Vagina (tissue), 2 donors: ENCODE measurements around the gene ZNF135.

Experiments used
- POLR2A ChIP-seq, 2 donors: fragments of 450-650 bp; IDR thresholded peaks; one replicate each; pipeline ENCODE4 v1.6.1; 2017; ENCODE audit warnings: antibody characterized with exemption in 2 of 2, mild to moderate bottlenecking in 2 of 2, moderate library complexity in 2 of 2
- POLR2AphosphoS5 ChIP-seq, 2 donors: sonication (generic); formaldehyde crosslinking; IDR thresholded peaks; one replicate each; pipeline ENCODE4 v1.9.0; 2017; ENCODE audit warnings: antibody characterized with exemption in 2 of 2, mild to moderate bottlenecking in 2 of 2, low read depth in 1 of 2; ENCODE audit not compliant: insufficient read depth in 1 of 2
- TF ChIP-seq, protein P1 (sequence below), 3 experiments: fragments of 450-650 bp in 2 of 3; fragments of 200-600 bp in 1 of 3; sonication (generic) in 1 of 3; IDR thresholded peaks; one replicate each; pipeline ENCODE4 v1.5.1; 2017 to 2019; ENCODE audit warnings: antibody characterized with exemption in 3 of 3, mild to moderate bottlenecking in 2 of 3, moderate library complexity in 2 of 3

DNA sequence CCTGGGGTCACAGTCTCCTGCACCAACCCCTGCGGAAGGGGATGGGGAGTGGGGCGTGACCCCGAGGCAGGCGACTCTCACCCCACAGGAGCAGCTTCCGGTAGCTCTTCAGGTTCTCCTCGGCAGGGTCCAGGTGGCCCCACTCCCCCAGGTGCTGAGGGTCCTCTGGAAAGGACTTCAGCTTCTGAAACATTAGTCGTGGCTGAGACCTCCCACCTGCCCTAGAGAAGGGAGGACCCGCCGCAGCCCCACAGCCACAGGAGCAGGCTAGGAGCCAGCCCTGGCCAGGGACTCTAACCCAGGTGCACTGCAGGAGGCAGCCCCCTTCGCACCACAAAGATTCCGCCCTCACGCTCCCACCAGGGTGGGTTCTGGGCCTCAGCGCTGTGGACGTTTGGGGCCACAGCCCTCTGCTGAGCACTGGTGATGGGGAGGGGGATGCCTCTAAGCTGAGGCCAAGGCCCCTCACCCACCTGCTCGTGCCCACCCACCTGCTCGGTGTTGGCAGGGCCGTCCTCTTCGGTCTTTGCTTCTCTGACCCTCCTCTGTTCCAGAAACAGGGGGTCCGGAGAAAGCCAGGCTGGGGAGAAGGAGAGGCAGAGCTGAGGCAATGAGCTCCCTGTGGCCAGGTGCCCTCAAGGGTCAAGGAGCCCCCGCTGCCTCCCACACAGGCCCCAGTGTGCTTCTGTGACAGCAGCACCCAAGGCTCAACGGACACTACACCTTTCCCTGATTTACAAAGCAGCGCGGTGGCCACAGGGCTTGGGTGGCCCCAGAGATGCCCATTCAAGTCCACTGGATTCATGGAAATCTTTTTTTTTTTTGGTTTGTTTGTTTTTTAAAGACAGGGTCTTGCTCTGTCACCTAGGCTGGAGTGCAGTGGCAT is 28.0 kb downstream of the ZNF135 start:
- TF ChIP-seq, protein P1, sequence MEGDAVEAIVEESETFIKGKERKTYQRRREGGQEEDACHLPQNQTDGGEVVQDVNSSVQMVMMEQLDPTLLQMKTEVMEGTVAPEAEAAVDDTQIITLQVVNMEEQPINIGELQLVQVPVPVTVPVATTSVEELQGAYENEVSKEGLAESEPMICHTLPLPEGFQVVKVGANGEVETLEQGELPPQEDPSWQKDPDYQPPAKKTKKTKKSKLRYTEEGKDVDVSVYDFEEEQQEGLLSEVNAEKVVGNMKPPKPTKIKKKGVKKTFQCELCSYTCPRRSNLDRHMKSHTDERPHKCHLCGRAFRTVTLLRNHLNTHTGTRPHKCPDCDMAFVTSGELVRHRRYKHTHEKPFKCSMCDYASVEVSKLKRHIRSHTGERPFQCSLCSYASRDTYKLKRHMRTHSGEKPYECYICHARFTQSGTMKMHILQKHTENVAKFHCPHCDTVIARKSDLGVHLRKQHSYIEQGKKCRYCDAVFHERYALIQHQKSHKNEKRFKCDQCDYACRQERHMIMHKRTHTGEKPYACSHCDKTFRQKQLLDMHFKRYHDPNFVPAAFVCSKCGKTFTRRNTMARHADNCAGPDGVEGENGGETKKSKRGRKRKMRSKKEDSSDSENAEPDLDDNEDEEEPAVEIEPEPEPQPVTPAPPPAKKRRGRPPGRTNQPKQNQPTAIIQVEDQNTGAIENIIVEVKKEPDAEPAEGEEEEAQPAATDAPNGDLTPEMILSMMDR (IDR thresholded peaks at IDR 0.05): no peak
- TF ChIP-seq POLR2A (IDR thresholded peaks at IDR 0.05): no peak
- no peak for TF ChIP-seq POLR2AphosphoS5 (IDR thresholded peaks at IDR 0.05; ENCODE audit: insufficient read depth in 1 of 2, low read depth in 1 of 2)
